HFF-Myc (cell line): ENCODE data around the gene RPLP1.
"Not testable (repeated sequence)": the region's sequence is repeated elsewhere in the genome, so short reads cannot be mapped to it uniquely, and the experiment has no call there.

Source experiments
- DNase-seq: peaks from one replicate; pipeline ENCODE4 v3.0.0-alpha.2; 2011; ENCODE audit warnings: low read depth; ENCODE audit errors: extremely low read depth
- H3K4me3 ChIP-seq: replicated peaks from 2 replicates; pipeline ENCODE4 v1.5.1; 2011; ENCODE audit warnings: low read depth, mild to moderate bottlenecking, control low read depth, low read length
- CTCF ChIP-seq: IDR thresholded peaks from 2 replicates; pipeline ENCODE4 v1.5.1; 2012; ENCODE audit warnings: mild to moderate bottlenecking, low read depth, low read length, control low read depth; ENCODE audit errors: missing control alignments

Gene RPLP1

GRCh38 chr15:69435985-69436384, 16.6 kb upstream of the RPLP1 start:
- H3K4me3 ChIP-seq, result no peak overlapping the region
- no peak for TF ChIP-seq CTCF
- no peak for DNase-seq

GRCh38 chr15:69436951-69437350, 15.7 kb upstream of the RPLP1 start:
- TF ChIP-seq CTCF, result no peak
- no peak overlapping the region for H3K4me3 ChIP-seq
- DNase-seq, result no peak

DNA sequence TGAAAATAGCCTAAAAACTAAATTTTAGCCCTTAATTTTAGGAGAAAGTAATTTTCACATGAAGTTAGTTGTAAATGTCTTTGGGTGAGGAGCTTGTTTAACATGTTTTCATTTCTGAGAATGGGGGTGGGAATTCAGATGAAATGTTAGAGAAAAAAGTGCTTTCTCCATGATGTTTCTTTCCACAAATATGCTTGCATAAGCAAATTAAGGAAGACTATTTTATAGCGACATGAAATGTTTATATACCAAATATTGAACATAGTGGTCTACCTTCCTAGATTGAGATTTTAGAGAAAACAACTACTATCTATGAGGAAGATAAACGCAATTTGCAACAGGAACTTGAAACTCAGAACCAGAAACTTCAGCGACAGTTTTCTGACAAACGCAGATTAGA, 13.0 kb upstream of the RPLP1 start:
- no peak for TF ChIP-seq CTCF
- DNase-seq, result no peak

GRCh38 chr15:69443032-69443611, 9.5 kb upstream of the RPLP1 start:
- no peak for DNase-seq
- no peak overlapping the region for H3K4me3 ChIP-seq
- TF ChIP-seq CTCF, result no peak

More for the DNA sequence above, 13.0 kb upstream of the RPLP1 start:
- H3K4me3 ChIP-seq, result no peak overlapping the region

DNA sequence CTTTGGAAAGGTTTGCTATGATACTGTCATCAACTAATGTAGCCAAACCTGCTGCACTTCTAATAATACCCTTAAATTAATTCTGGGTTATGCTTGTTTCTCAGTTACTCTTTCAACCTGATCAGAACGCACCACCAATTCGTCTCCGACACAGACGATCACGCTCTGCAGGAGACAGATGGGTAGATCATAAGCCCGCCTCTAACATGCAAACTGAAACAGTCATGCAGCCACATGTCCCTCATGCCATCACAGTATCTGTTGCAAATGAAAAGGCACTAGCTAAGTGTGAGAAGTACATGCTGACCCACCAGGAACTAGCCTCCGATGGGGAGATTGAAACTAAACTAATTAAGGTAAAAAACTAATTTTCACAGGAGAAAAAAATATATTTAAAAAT, 7.9 kb upstream of the RPLP1 start:
- no peak for DNase-seq
- no peak overlapping the region for H3K4me3 ChIP-seq
- TF ChIP-seq CTCF, result no peak

- no peak for TF ChIP-seq CTCF
- no peak overlapping the region for H3K4me3 ChIP-seq
- DNase-seq, result no peak
Observed at GRCh38 chr15:69446953-69447352, 5.7 kb upstream of the RPLP1 start.

GRCh38 chr15:69450221-69450620, 2.4 kb upstream of the RPLP1 start:
- DNase-seq, H3K4me3 ChIP-seq: not testable (repeated sequence)
